Measurements from ENCODE around the gene ERVH48-1. TPM values are rescaled to one million over a fixed set of nuclear protein-coding genes. Genes with fewer than 3 reads are reported as not detected.
"Not testable (repeated sequence)": the region's sequence is repeated elsewhere in the genome, so short reads cannot be mapped to it uniquely, and the experiment has no call there.

ERVH48-1 gene
- total RNA-seq, 2 donors from 2014 or later = 0.05 TPM; not detected in 1

DNA sequence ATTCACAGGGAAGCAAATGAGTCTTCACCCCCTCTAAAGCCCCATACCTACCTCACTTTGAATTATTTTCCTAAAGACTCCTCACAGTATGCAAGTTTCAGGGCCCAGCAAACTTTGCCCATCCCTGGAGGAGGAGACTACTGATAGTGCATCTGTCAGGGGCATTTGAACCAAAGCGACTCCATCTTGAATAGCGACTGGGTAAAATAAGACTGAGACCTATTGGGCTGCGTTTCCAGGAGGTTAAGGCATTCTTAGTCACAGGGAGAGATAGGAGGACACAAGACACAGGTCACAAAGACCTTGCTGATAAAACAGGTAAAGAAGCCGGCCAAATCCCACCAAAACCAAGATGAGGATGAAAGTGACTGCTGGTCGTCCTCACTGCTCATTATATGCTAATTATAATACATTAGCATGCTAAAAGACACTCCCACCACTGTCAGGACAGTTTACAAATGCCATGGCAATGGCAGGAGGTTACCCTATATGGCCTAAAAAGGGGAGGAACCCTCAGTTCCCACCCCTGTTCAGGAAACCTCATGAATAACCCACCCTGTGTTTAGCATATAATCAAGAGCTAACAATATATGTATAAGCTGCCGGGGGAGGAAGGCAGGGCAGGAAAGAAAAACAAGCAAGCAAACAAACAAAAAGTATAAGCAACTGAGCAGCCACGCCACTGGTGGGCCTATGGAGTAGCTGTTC, 45.7 kb upstream of the ERVH48-1 start:
- intact Hi-C loops (cut with DNase I) = no loop called here
- no peaks in the 10 kb centered on the region for H3K4me1 ChIP-seq (replicated peaks)
- H3K36me3 ChIP-seq = no peaks in the 10 kb centered on the region
- no peak overlapping the region for H3K4me3 ChIP-seq
- H3K27me3 ChIP-seq (replicated peaks; ENCODE audit: insufficient read depth) = no peaks in the 10 kb centered on the region
- TF ChIP-seq POLR2A (IDR thresholded peaks at IDR 0.05) (no peak), POLR2AphosphoS5 (IDR thresholded peaks at IDR 0.05) (no peak)
- TF ChIP-seq, protein P1, sequence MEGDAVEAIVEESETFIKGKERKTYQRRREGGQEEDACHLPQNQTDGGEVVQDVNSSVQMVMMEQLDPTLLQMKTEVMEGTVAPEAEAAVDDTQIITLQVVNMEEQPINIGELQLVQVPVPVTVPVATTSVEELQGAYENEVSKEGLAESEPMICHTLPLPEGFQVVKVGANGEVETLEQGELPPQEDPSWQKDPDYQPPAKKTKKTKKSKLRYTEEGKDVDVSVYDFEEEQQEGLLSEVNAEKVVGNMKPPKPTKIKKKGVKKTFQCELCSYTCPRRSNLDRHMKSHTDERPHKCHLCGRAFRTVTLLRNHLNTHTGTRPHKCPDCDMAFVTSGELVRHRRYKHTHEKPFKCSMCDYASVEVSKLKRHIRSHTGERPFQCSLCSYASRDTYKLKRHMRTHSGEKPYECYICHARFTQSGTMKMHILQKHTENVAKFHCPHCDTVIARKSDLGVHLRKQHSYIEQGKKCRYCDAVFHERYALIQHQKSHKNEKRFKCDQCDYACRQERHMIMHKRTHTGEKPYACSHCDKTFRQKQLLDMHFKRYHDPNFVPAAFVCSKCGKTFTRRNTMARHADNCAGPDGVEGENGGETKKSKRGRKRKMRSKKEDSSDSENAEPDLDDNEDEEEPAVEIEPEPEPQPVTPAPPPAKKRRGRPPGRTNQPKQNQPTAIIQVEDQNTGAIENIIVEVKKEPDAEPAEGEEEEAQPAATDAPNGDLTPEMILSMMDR (IDR thresholded peaks at IDR 0.05) = no peak
- no peaks in the 10 kb centered on the region for H3K9me3 ChIP-seq
- WGBS = 86% methylated on average over 7 of the region's 7 CpGs
- no peak overlapping the region for H3K27ac ChIP-seq
- no peak for DNase-seq (ENCODE audit: low spot score)

DNA sequence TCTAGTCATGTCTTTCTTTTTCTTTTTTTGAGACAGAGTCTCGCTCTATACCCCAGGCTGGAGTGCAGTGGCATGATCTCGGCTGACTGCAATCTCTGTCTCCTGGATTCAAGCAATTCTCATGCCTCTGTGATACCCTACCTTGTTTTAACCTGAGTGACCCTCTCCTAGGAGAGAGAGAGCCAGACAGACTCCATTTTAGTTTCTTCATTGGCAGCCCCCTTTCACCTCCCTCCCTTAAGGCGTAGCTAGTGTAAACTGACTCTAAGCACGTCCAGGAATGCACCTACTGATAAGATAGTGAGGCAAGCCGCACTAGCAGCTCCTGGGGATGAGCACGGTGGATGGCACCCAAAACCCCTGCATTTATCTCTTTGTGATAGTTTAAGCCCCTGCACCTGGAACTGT, 43.8 kb upstream of the ERVH48-1 start:
- TF ChIP-seq, protein P1 (IDR thresholded peaks at IDR 0.05) = no peak
- TF ChIP-seq POLR2AphosphoS5 (IDR thresholded peaks at IDR 0.05) (no peak), POLR2A (IDR thresholded peaks at IDR 0.05) (no peak)
- Histone ChIP-seq H3K27ac (no peak overlapping the region), H3K9me3 (no peaks in the 10 kb centered on the region), H3K4me1 (replicated peaks) (no peaks in the 10 kb centered on the region), H3K4me3 (no peak overlapping the region), H3K27me3 (replicated peaks; ENCODE audit: insufficient read depth) (no peaks in the 10 kb centered on the region), H3K36me3 (no peaks in the 10 kb centered on the region)
- DNase-seq (ENCODE audit: low spot score) = no peak
- WGBS = 52% methylated on average over 6 of the region's 6 CpGs
- intact Hi-C loops (cut with DNase I) = no loop called here

DNA sequence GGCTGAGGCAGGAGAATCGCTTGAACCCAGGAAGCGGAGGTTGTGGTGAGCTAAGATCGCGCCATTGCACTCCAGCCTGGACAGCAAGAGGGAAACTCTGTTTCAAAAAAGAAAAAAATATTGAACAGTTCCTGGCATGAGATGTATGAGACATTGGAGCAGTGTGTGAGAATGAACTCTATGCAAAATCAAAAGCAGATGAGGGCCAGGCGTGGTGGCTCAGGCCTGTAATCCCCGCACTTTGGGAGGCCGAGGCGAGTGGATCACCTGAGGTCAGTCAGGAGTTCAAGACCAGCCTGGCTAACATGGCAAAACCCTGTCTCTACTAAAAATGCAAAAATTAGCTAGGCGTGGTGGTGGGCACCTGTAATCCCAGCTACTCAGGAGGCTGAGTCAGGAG, 42.2 kb upstream of the ERVH48-1 start:
- 95% methylated on average over 9 of the region's 9 CpGs for WGBS
- intact Hi-C loops (cut with DNase I); H3K27ac ChIP-seq; H3K27me3 ChIP-seq (replicated peaks; ENCODE audit: insufficient read depth); H3K36me3 ChIP-seq; H3K4me1 ChIP-seq (replicated peaks); H3K9me3 ChIP-seq; H3K4me3 ChIP-seq; DNase-seq (ENCODE audit: low spot score): not testable (repeated sequence)

DNA sequence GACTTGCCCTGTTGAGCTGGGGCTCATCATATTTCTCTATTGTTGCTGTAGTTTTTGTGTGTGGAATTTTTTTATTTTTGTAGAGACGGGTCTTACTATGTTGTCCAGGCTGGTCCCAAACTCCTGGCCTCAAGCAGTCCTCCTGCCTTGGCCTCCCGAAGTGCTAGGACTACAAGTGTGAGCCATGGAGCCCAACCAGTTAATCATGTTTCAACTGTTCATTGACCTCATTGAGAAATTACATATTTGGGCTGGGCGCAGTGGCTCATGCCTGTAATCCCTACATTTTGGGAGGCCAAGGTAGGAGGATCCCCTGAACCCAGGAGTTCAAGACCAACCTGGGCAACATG, 39.8 kb upstream of the ERVH48-1 start:
- 67% methylated on average over 3 of the region's 3 CpGs for WGBS
- no peaks in the 10 kb centered on the region for H3K27me3 ChIP-seq (replicated peaks; ENCODE audit: insufficient read depth)
- H3K9me3 ChIP-seq = no peaks in the 10 kb centered on the region
- intact Hi-C loops (cut with DNase I) = no loop called here
- no peak for DNase-seq (ENCODE audit: low spot score)
- TF ChIP-seq POLR2A (IDR thresholded peaks at IDR 0.05) (no peak), POLR2AphosphoS5 (IDR thresholded peaks at IDR 0.05) (no peak)
- TF ChIP-seq, protein P1 (IDR thresholded peaks at IDR 0.05) = no peak
- H3K36me3 ChIP-seq = no peaks in the 10 kb centered on the region
- no peaks in the 10 kb centered on the region for H3K4me1 ChIP-seq (replicated peaks)
- no peak overlapping the region for H3K4me3 ChIP-seq
- H3K27ac ChIP-seq = no peak overlapping the region

DNA sequence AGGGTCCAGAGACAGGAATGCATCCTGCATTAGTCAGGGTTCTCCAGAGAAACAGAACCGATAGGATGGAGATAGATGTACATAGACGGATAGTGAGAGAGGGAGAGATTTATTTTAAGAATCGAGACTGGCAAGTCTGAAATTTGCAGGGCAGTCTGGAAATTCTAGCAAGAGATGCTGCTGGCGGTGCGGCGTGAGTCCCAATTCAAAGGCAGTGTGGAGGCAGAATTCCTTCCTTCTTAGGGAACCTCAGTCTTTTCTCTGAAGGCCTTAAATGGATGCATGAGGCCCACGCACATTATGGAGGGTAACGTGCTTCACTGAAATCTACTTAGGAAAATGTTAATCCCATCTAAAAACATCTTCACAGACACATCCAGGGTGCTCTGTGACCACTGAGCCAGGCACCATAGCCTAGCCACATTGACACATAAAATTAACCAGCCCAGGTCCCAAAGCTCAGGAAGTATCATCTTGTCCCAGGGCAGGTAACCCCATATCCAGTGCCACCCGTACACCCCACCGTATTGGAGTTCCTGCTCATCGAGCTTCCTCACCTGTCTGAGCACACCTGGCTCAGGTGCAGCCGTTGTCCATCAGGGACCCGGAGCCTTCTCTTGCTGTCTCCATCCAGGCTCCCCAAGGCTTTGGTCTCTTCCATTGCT, 39.2 kb upstream of the ERVH48-1 start:
- no peaks in the 10 kb centered on the region for H3K9me3 ChIP-seq
- no peak for DNase-seq (ENCODE audit: low spot score)
- no peaks in the 10 kb centered on the region for H3K27me3 ChIP-seq (replicated peaks; ENCODE audit: insufficient read depth)
- 95% methylated on average over 13 of the region's 13 CpGs for WGBS
- no peak overlapping the region for H3K4me3 ChIP-seq
- H3K36me3 ChIP-seq = no peaks in the 10 kb centered on the region
- no peaks in the 10 kb centered on the region for H3K4me1 ChIP-seq (replicated peaks)
- TF ChIP-seq, protein P1 (IDR thresholded peaks at IDR 0.05) = no peak
- TF ChIP-seq POLR2A (IDR thresholded peaks at IDR 0.05) (no peak), POLR2AphosphoS5 (IDR thresholded peaks at IDR 0.05) (no peak)
- H3K27ac ChIP-seq = no peak overlapping the region
- intact Hi-C loops (cut with DNase I) = no loop called here
